ENCODE results near the gene ZNRF4.
"Not testable (repeated sequence)": the region's sequence is repeated elsewhere in the genome, so short reads cannot be mapped to it uniquely, and the experiment has no call there.

ZNRF4 gene

GRCh38 chr19:5455367-5456129, at the start of gene ZNRF4:
ZNRF4 (plus strand) TSS chr19:5455417; CDS start chr19:5455492, 75 bp downstream.
- DNase-seq (ENCODE audit: low read depth): no peak

- DNase-seq (ENCODE audit: low read depth): not testable (repeated sequence)
Measured at GRCh38 chr19:5406198-5406597, 49.0 kb upstream of the ZNRF4 start.

- no peak for DNase-seq (ENCODE audit: low read depth)
Measured at GRCh38 chr19:5406816-5407215, 48.4 kb upstream of the ZNRF4 start.

GRCh38 chr19:5407356-5407755, 47.9 kb upstream of the ZNRF4 start:
- DNase-seq (ENCODE audit: low read depth): no peak

GRCh38 chr19:5417495-5418436, 37.5 kb upstream of the ZNRF4 start:
- no peak for DNase-seq (ENCODE audit: low read depth)

- no peak for DNase-seq (ENCODE audit: low read depth)
Measured at GRCh38 chr19:5418677-5419076, 36.5 kb upstream of the ZNRF4 start.

- DNase-seq (ENCODE audit: low read depth): no peak
Measured at GRCh38 chr19:5420953-5421352, 34.3 kb upstream of the ZNRF4 start.

- DNase-seq (ENCODE audit: low read depth): no peak
Measured at GRCh38 chr19:5423567-5424125, 31.6 kb upstream of the ZNRF4 start.

GRCh38 chr19:5424192-5424973, 30.8 kb upstream of the ZNRF4 start:
- no peak for DNase-seq (ENCODE audit: low read depth)

- DNase-seq (ENCODE audit: low read depth): no peak
Measured at GRCh38 chr19:5425260-5425659, 30.0 kb upstream of the ZNRF4 start.

- DNase-seq (ENCODE audit: low read depth): no peak
Measured at GRCh38 chr19:5430237-5430636, 25.0 kb upstream of the ZNRF4 start.

GRCh38 chr19:5432687-5433086, 22.5 kb upstream of the ZNRF4 start:
- DNase-seq (ENCODE audit: low read depth): no peak

- DNase-seq (ENCODE audit: low read depth): no peak
Measured at GRCh38 chr19:5434351-5434917, 20.8 kb upstream of the ZNRF4 start.

- DNase-seq (ENCODE audit: low read depth): peak; percentile 42
Measured at GRCh38 chr19:5434970-5435641, 20.1 kb upstream of the ZNRF4 start.

- DNase-seq (ENCODE audit: low read depth): no peak
Measured at GRCh38 chr19:5435642-5436017, 19.6 kb upstream of the ZNRF4 start.

- DNase-seq (ENCODE audit: low read depth): peak; percentile 19
Measured at GRCh38 chr19:5436106-5436947, 18.9 kb upstream of the ZNRF4 start.

GRCh38 chr19:5436948-5437306, 18.3 kb upstream of the ZNRF4 start:
- DNase-seq (ENCODE audit: low read depth): no peak

- not testable (repeated sequence) for DNase-seq (ENCODE audit: low read depth)
Measured at GRCh38 chr19:5438756-5439155, 16.5 kb upstream of the ZNRF4 start.

- DNase-seq (ENCODE audit: low read depth): no peak
Measured at GRCh38 chr19:5439452-5439851, 15.8 kb upstream of the ZNRF4 start.

GRCh38 chr19:5440299-5440698, 14.9 kb upstream of the ZNRF4 start:
- no peak for DNase-seq (ENCODE audit: low read depth)
